HEK293T (cell line): ENCODE results near the gene BCR.
"Not testable (repeated sequence)": the region's sequence is repeated elsewhere in the genome, so short reads cannot be mapped to it uniquely, and the experiment has no call there.

ENCODE experiments used
- CTCF ChIA-PET: fragments of 350-600 bp; formaldehyde crosslinking; extraction: SDS; loops from one replicate; lab custom pipeline; 2021; ENCODE audit warnings: antibody characterized with exemption, inconsistent platforms; lab: Yijun Ruan, JAX
- POLR2A ChIA-PET: fragments of 350-600 bp; formaldehyde crosslinking; extraction: SDS; loops from one replicate; lab custom pipeline; 2020; ENCODE audit warnings: antibody characterized with exemption, inconsistent platforms; lab: Yijun Ruan, JAX
- DNase-seq: peaks from one replicate; pipeline ENCODE4 v3.0.0; 2012; ENCODE audit warnings: mixed read lengths; ENCODE audit errors: extremely low spot score
- ARNT ChIP-seq: fragments of 450-650 bp; IDR thresholded peaks from 2 replicates; pipeline ENCODE4 v1.6.1; 2017; ENCODE audit warnings: mild to moderate bottlenecking
- BHLHE40 ChIP-seq: fragments of 450-650 bp; IDR thresholded peaks from 2 replicates; pipeline ENCODE4 v1.6.1; 2016; ENCODE audit warnings: mild to moderate bottlenecking, moderate library complexity, borderline replicate concordance
- CTBP1 ChIP-seq: fragments of 450-650 bp; IDR thresholded peaks from 2 replicates; pipeline ENCODE4 v1.6.1; 2016; ENCODE audit warnings: borderline replicate concordance
- ELF4 ChIP-seq: fragments of 450-650 bp; IDR thresholded peaks from 2 replicates; pipeline ENCODE4 v1.6.1; 2017; ENCODE audit warnings: antibody characterized with exemption
- FOXA1 ChIP-seq: fragments of 450-650 bp; IDR thresholded peaks from 2 replicates; pipeline ENCODE4 v1.6.1; 2016; ENCODE audit warnings: mild to moderate bottlenecking
- FOXK2 ChIP-seq: fragments of 450-650 bp; IDR thresholded peaks from 2 replicates; pipeline ENCODE4 v1.6.1; 2016; ENCODE audit warnings: mild to moderate bottlenecking
- FOXM1 ChIP-seq: fragments of 450-650 bp; IDR thresholded peaks from 2 replicates; pipeline ENCODE4 v1.6.1; 2017; ENCODE audit warnings: mild to moderate bottlenecking, borderline replicate concordance
- HDGF ChIP-seq: fragments of 450-650 bp; IDR thresholded peaks from 2 replicates; pipeline ENCODE4 v1.6.1; 2017; ENCODE audit warnings: antibody characterized with exemption, borderline replicate concordance
- L3MBTL2 ChIP-seq: fragments of 450-650 bp; conservative IDR thresholded peaks from 2 replicates; pipeline ENCODE4 v1.6.1; 2016; ENCODE audit warnings: mild to moderate bottlenecking
- LEF1 ChIP-seq: fragments of 450-650 bp; IDR thresholded peaks from 2 replicates; pipeline ENCODE4 v1.6.1; 2017; ENCODE audit warnings: mild to moderate bottlenecking, borderline replicate concordance
- NFRKB ChIP-seq: fragments of 450-650 bp; IDR thresholded peaks from 2 replicates; pipeline ENCODE4 v1.6.1; 2016; ENCODE audit warnings: mild to moderate bottlenecking, moderate library complexity
- SP1 ChIP-seq: fragments of 450-650 bp; IDR thresholded peaks from 2 replicates; pipeline ENCODE4 v1.6.1; 2017
- SUZ12 ChIP-seq: fragments of 450-650 bp; IDR thresholded peaks from 2 replicates; pipeline ENCODE4 v1.6.1; 2016; ENCODE audit warnings: mild to moderate bottlenecking
- TARDBP ChIP-seq: fragments of 450-650 bp; IDR thresholded peaks from 2 replicates; pipeline ENCODE4 v1.6.1; 2016
- ZNF384 ChIP-seq: fragments of 450-650 bp; IDR thresholded peaks from 2 replicates; pipeline ENCODE4 v1.6.1; 2016
- TF ChIP-seq, protein P1 (sequence below): fragments of 450-650 bp; IDR thresholded peaks from 2 replicates; pipeline ENCODE4 v1.6.1; 2016

Gene BCR

DNA sequence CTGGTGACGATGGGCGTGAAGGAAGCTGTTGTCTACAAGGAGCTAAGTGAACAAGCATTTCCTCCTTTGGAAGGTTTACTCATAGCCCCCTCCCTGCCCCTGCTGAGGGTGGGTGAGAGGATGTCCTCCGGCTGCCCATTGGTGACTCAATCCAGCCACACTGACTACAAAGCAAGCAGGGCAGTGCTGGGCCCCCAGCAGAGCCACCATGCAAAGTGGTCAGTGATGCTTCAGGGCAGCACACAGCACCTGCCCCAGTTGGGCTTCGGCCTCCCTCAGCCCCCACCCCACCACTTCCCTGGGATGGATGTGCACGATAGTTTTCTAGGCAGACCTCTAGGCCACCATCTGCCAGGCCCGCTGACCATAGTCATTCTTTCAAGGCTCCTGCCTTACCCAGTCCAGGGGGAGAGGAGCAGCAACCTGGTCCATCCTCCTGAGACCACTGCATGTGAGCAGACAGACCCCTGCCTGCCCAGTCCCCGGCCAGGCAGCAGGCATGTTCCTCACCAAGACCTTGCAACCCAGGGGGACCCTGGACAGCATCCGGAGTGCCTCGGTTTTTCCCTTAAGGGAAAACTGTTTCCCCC, 125.1 kb downstream of the BCR start:
- ChIA-PET POLR2A (no interaction called here), CTCF (no interaction called here)
- TF ChIP-seq TARDBP, result no peak
- TF ChIP-seq ZNF384, result no peak
- no peak for TF ChIP-seq BHLHE40
- TF ChIP-seq FOXM1, result no peak
- no peak for TF ChIP-seq HDGF
- TF ChIP-seq CTBP1, result no peak
- no peak for DNase-seq

DNA sequence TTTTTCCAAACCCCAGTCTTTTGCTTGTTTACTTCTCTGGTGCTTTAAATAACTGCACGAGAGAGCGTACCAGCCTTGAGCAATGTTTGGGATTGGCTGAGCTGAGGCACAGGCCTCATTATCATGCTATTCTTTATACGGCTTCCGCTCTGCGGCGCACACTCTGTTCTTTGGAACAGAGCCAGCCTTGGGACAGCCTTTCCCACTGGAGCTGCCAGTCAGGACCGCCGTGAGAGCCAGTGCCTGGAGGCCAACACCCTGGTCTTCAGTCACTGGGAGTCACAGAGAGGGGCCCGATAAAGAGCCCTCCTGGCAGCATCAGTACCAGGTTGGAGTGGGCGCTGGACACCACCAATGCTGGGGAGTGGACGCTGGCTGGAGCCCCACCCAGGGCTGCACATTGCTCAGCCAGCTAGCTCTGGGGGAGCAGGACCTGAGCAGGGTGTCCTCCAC, 125.6 kb downstream of the BCR start:
- TF ChIP-seq ELF4 (no peak), L3MBTL2 (no peak), BHLHE40 (no peak), TARDBP (no peak), HDGF (no peak), LEF1 (no peak), FOXM1 (no peak), CTBP1 (no peak), ARNT (no peak), ZNF384 (no peak), FOXA1 (no peak), SUZ12 (no peak), NFRKB (no peak), SP1 (no peak), FOXK2 (no peak)
- TF ChIP-seq, protein P1, sequence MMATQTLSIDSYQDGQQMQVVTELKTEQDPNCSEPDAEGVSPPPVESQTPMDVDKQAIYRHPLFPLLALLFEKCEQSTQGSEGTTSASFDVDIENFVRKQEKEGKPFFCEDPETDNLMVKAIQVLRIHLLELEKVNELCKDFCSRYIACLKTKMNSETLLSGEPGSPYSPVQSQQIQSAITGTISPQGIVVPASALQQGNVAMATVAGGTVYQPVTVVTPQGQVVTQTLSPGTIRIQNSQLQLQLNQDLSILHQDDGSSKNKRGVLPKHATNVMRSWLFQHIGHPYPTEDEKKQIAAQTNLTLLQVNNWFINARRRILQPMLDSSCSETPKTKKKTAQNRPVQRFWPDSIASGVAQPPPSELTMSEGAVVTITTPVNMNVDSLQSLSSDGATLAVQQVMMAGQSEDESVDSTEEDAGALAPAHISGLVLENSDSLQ, result no peak
- ChIA-PET CTCF (interaction anchor here (1.0 kb wide), 1 partner anchor 16 kb away, joined by 6 read pairs; no protein-coding TSS in a partner anchor), POLR2A (no interaction called here)
- no peak for DNase-seq

DNA sequence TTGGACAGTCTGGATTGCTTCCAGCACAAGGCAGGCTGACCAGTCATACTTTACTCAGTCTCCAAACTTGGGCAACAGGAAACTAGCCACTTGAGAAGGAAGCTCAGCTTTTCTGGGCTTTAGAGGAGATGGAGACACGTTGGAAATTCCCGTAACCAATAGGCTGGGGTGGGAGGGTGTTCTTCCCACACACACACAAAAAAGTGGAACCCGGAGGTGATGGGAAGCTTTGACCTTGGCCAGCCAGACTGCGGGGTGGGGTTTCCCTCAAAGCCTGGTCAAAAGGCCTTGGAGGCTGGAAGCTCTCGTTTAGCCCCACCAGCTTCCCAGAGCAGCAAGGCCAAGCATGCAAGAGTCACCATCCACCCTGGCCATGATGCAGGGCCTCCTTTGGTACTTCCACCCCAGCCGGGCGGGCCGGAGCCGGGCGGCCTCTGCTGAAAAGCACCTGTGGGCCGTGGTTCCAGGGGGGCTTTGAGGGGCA, 126.2 kb downstream of the BCR start:
- CTCF ChIA-PET, result interaction anchor here (1.0 kb wide), 1 partner anchor 17 kb away, joined by 6 read pairs; no protein-coding TSS in a partner anchor
- TF ChIP-seq L3MBTL2, result no peak
- no peak for TF ChIP-seq FOXM1
- no peak for TF ChIP-seq ZNF384
- TF ChIP-seq ARNT, result no peak
- TF ChIP-seq FOXA1, result no peak
- TF ChIP-seq SUZ12, result no peak
- TF ChIP-seq TARDBP, result no peak
- no peak for TF ChIP-seq FOXK2
- no peak for TF ChIP-seq LEF1
- TF ChIP-seq HDGF, result no peak
- TF ChIP-seq SP1, result no peak
- POLR2A ChIA-PET, result no interaction called here
- no peak for DNase-seq

DNA sequence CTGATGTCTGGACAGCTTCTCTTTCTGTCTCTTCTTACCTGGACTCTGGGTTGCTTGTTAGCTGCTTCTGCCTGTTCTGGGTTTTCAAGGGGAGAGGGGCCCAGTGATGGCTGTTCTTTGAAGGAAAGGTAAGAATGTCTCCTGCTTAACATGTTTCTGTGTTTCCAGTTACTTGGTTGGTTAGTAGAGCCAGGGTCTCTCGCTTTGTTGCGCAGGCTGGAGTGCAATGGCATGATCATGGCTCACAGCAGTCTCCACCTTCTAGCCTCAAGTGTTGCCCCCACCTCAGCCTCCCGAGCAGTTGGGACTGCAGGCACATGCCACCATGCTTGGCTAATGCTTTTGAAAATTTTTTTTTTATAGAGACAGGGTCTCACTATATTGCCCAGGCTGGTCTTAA, 126.6 kb downstream of the BCR start:
- no peak for DNase-seq
- ChIA-PET CTCF (interaction anchor here (1.0 kb wide), 1 partner anchor 17 kb away, joined by 6 read pairs; no protein-coding TSS in a partner anchor), POLR2A (no interaction called here)
- TF ChIP-seq TARDBP (no peak), ELF4 (no peak), LEF1 (no peak), BHLHE40 (no peak), NFRKB (no peak), FOXM1 (no peak), SP1 (no peak), L3MBTL2 (no peak), SUZ12 (no peak), ARNT (no peak), FOXA1 (no peak), ZNF384 (no peak), CTBP1 (no peak), HDGF (no peak)
- TF ChIP-seq, protein P1, result no peak

DNA sequence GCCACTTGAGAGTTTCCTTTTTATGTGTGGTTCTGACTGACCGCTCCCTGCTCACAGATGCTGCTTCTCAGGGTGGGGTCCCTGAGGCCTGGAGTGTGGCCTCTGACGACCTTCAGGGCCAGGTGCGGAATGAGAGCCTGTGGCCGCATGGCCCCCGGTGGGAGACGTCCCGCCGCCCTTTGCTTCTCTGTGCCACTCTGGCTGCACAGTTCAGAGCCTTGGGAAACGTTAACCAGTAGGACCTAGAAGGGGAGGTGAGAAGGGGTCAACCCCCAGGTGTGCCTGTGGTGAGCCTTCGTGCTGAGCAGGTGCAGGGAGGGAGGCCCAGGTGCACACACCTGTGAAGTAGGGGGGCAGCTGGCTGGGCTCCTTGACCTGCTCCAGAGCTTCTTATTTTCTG, 127.2 kb downstream of the BCR start:
- DNase-seq, CTCF ChIA-PET, POLR2A ChIA-PET: not testable (repeated sequence)

DNA sequence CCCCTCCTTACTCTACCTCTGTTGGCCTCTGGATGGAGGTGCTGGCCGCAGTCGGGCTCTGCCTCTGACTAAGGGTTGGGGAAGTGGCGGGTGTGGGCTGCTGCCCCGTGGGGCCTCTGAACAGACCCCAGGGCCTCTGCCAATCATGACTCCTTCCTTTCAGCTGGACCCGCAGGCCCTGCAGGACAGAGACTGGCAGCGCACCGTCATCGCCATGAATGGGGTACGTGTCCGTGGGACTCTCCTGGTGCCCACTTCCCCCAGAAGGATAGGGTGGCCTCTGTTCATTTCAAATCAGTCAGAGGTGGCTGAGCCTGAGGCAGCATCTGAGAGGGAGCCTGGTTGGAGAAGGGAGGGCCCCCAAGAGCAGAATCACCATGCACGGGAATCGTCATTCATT, 129.0 kb downstream of the BCR start:
- CTCF ChIA-PET, POLR2A ChIA-PET, DNase-seq: not testable (repeated sequence)

DNA sequence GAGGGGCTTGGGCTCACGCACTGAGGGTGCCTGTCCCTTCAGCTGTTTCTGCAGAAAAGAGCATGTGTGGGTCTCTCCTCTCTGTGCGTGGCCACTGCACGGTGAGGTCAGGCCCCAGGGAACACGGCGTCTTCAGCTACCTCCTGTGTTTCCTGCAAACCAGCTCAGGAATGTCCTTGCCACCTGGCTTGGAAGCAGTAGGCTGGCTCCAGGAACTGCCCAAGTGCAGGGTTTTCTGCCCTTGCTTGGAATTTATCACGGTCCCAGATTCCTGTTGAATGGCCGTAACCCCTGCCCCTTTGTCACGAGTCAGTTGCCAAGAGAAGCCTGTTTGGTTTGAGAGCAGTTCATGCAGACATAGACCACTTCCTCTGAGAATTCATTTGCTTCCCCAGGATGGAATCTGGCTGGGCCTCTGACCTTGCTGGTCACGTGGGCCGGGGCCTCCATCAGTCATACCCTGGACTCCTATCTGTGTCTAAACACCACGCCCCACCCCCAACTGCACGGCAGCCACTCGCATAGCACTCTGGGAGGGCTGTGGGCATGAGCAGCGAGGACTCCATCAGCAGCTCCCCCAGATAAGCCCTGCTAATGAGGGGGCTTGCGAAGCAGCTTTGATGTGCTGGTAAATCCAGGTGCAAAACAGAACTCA, 130.3 kb downstream of the BCR start:
- CTCF ChIA-PET, POLR2A ChIA-PET, DNase-seq: not testable (repeated sequence)

DNA sequence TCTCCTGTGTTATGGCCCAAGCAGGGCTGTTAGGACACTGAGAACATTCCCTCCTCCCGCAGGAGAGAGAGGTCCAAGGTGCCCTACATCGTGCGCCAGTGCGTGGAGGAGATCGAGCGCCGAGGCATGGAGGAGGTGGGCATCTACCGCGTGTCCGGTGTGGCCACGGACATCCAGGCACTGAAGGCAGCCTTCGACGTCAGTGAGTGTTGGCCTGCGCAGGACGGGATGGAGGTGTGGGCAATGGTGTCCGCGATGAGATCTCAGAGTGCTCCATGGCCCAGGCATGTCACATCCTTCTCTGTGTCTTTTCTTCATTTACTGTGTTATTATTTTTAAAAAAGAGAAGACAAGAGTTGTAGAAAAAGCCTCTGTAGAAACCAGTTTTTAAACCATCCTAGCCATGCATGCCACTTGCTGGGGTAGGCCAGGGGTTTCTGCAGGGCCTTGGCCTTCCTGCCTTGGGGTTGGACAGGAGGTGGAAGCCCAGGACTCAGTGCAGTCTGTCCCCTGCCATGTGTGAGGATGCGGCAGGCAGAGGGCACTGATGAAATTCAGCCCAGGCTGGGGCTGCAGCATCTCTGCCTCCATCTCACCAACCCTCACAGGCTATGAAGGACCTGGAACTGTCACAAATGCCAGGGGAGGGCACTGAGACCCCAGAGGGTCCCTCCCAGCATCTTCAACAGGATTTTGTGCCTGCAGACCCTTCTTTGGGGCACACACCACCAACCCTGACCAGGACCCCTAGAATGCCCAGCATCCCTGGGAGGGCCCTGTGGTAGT, 131.5 kb downstream of the BCR start:
- POLR2A ChIA-PET, CTCF ChIA-PET, DNase-seq: not testable (repeated sequence)
